Esophagus squamous epithelium (tissue), 5 donors: ENCODE results near the gene RP9. TPM values are rescaled to one million over a fixed set of nuclear protein-coding genes. Genes with fewer than 3 reads are reported as not detected.

Source experiments
- DNase-seq: peaks from one replicate; lab custom pipeline; 2025; lab: John Stamatoyannopoulos, UW
- H3K27ac ChIP-seq, 4 donors: fragments of 200-600 bp; sonication (generic); one replicate each; pipeline ENCODE4 v1.5.1; 2016 to 2019; ENCODE audit warnings: mild to moderate bottlenecking in 1 of 4
- H3K27me3 ChIP-seq, 4 donors: fragments of 200-600 bp; sonication (generic); 1 replicate in 3 of 4; 2 replicates in 1 of 4; pipeline versions ENCODE4 v1.5.1 to v1.6.0; 2017 to 2021; ENCODE audit warnings: antibody characterized with exemption in 1 of 4
- H3K36me3 ChIP-seq, 3 donors: fragments of 200-600 bp; sonication (generic); one replicate each; pipeline ENCODE4 v1.5.1; 2016 to 2019
- H3K4me1 ChIP-seq, 3 donors: fragments of 200-600 bp; sonication (generic); one replicate each; pipeline ENCODE4 v1.5.1; 2017 to 2019
- H3K4me3 ChIP-seq, 4 donors: fragments of 200-600 bp; sonication (generic); 1 replicate in 3 of 4; 2 replicates in 1 of 4; pipeline ENCODE4 v1.5.1; 2016 to 2019; ENCODE audit warnings: mild to moderate bottlenecking in 2 of 4, moderate library complexity in 1 of 4
- H3K9me3 ChIP-seq, 3 donors: fragments of 200-600 bp; sonication (generic); one replicate each; pipeline ENCODE4 v1.5.1; 2016 to 2019
- POLR2A ChIP-seq, 4 donors: fragments of 450-650 bp; IDR thresholded peaks; one replicate each; pipeline ENCODE4 v1.6.1; 2017; ENCODE audit warnings: antibody characterized with exemption in 4 of 4, mild to moderate bottlenecking in 4 of 4, moderate library complexity in 3 of 4
- WGBS, 2 donors: methylation state at CpG; one replicate each; pipeline ENCODE4 v1.1.5; 2018; 5-methylcytosine and 5-hydroxymethylcytosine counted together
- intact Hi-C: fragments of 100-400 bp; cut with DNase I; formaldehyde crosslinking; loops from one replicate; pipeline ENCODE4 v1.15.0; 2022
- total RNA-seq, 4 donors: library from RNA; depleted of rRNA; stranded (reverse); fragments of >200 nt; gene quantifications; one replicate each; pipeline ENCODE4 v1.1.0, GENCODE V29; 2016
- TF ChIP-seq, protein P1 (sequence below), 6 experiments: fragments of 450-650 bp in 4 of 6; fragments of 200-600 bp in 2 of 6; sonication (generic) in 2 of 6; IDR thresholded peaks; one replicate each; pipeline ENCODE4 v1.5.1; 2016 to 2019; ENCODE audit warnings: antibody characterized with exemption in 6 of 6, mild to moderate bottlenecking in 4 of 6, moderate library complexity in 4 of 6
- donor health status: DM: yes; HTN: yes; CAD: no.

The RP9 gene, protein sequence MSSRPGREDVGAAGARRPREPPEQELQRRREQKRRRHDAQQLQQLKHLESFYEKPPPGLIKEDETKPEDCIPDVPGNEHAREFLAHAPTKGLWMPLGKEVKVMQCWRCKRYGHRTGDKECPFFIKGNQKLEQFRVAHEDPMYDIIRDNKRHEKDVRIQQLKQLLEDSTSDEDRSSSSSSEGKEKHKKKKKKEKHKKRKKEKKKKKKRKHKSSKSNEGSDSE
- 1 to 10 TPM; 1.5 to 5.9 (median 4.4) TPM for total RNA-seq

DNA sequence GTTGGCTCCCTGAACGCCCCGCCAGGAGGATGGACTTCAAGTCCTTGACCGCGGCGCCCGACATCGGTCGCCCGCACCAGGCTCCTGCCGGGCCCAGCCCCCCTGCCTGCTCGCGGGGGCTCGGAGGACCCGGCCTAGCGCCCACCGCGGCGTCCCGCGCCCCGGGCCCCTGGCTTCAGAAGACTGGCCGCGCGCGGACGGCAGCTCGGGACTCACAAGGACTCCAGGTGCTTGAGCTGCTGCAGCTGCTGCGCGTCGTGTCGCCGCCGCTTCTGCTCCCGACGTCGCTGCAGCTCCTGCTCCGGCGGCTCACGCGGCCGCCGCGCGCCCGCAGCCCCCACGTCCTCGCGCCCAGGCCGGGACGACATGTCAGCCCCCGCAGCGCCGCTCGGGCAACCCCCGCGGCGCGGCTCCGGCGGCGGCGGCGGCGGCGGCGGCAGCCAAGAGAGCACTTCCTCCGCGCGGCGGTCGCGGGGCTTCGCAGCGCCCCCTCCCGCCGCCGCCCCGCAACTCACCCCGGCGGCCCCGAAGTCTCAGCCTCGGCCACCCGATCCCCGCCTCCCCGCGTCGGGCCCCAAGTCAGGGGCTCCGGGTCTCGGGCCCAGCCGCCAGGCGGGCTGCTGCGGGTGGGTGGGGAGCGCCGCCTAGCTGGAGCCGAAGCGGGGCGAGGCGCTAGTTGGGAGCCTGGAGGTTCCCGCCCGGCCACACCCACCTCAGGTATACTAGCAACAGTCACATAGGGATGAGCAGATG, at the start of gene RP9:
RP9 (minus strand) TSS at position 400 of the 753 bp plus-strand sequence; CDS start at position 368, 32 bp downstream.
- DNase-seq, result no peak
- Histone ChIP-seq H3K27ac (peak within 1 kb of the TSS; percentile 73 to 88 (median 82)), H3K36me3 (no peaks in the 10 kb centered on the region), H3K4me1 (peaks cover 17 to 45% (median 24%) of the 10 kb centered on the region in 3 donors), H3K9me3 (no peaks in the 10 kb centered on the region), H3K4me3 (peak within 1 kb of the TSS; percentile 70 to 98 (median 96)), H3K27me3 (no peaks in the 10 kb centered on the region)
- peak in 2 of 4 donors; percentile 14 to 18 for TF ChIP-seq POLR2A (IDR thresholded peaks at IDR 0.05)
- TF ChIP-seq, protein P1, sequence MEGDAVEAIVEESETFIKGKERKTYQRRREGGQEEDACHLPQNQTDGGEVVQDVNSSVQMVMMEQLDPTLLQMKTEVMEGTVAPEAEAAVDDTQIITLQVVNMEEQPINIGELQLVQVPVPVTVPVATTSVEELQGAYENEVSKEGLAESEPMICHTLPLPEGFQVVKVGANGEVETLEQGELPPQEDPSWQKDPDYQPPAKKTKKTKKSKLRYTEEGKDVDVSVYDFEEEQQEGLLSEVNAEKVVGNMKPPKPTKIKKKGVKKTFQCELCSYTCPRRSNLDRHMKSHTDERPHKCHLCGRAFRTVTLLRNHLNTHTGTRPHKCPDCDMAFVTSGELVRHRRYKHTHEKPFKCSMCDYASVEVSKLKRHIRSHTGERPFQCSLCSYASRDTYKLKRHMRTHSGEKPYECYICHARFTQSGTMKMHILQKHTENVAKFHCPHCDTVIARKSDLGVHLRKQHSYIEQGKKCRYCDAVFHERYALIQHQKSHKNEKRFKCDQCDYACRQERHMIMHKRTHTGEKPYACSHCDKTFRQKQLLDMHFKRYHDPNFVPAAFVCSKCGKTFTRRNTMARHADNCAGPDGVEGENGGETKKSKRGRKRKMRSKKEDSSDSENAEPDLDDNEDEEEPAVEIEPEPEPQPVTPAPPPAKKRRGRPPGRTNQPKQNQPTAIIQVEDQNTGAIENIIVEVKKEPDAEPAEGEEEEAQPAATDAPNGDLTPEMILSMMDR (IDR thresholded peaks at IDR 0.05), result peak; percentile 47 to 73 (median 68)
- WGBS, 2 donors, result 0% methylated on average over 6 to 7 of the region's 100 CpGs
- intact Hi-C loops, result no loop called here

GRCh38 chr7:33157781-33158180, 48.6 kb upstream of the RP9 start:
- Histone ChIP-seq H3K4me3 (no peak overlapping the region), H3K27ac (no peak overlapping the region), H3K9me3 (no peaks in the 10 kb centered on the region), H3K36me3 (peaks cover 0 to 17% (median 0%) of the 10 kb centered on the region in 3 donors), H3K27me3 (no peaks in the 10 kb centered on the region), H3K4me1 (no peaks in the 10 kb centered on the region)
- DNase-seq, result no peak
- intact Hi-C loops, result no loop called here
- WGBS, 2 donors, result 47 to 93% methylated on average over 2 of the region's 2 CpGs
- TF ChIP-seq, protein P1 (IDR thresholded peaks at IDR 0.05), result no peak
- TF ChIP-seq POLR2A (IDR thresholded peaks at IDR 0.05), result no peak

GRCh38 chr7:33157311-33157710, 48.1 kb upstream of the RP9 start:
- intact Hi-C loops, result no loop called here
- Histone ChIP-seq H3K36me3 (peaks cover 0 to 17% (median 0%) of the 10 kb centered on the region in 3 donors), H3K4me3 (no peak overlapping the region), H3K27ac (no peak overlapping the region), H3K9me3 (no peaks in the 10 kb centered on the region), H3K4me1 (no peaks in the 10 kb centered on the region), H3K27me3 (no peaks in the 10 kb centered on the region)
- TF ChIP-seq, protein P1 (IDR thresholded peaks at IDR 0.05), result no peak
- no peak for TF ChIP-seq POLR2A (IDR thresholded peaks at IDR 0.05)
- DNase-seq, result no peak
- 20 to 26% methylated on average over 1 of the region's 1 CpG for WGBS, 2 donors

DNA sequence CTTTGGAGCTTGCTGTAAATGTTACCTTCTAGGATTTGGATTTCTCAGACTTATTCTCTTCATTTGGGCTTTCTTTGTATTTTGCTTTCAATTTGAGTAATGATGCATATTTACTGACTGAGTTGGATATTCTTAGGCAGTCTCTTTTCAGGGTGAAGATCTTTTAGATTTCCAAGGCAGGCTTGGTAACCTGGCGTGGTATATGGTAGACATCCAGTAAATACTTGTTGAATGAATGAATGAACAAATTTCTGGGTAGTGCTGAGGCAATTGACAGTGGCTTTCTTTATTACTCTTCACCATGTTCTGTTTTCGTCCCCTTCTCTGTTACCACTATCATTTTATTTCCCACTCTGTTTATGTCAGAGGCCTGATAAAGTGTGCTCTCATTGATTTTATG, 47.2 kb upstream of the RP9 start:
- peaks cover 0 to 16% (median 0%) of the 10 kb centered on the region in 3 donors for H3K36me3 ChIP-seq
- 85 to 93% methylated on average over 2 of the region's 2 CpGs for WGBS, 2 donors
- H3K4me3 ChIP-seq, result no peak overlapping the region
- no peak for DNase-seq
- H3K4me1 ChIP-seq, result no peaks in the 10 kb centered on the region
- intact Hi-C loops, result no loop called here
- H3K9me3 ChIP-seq, result no peaks in the 10 kb centered on the region
- no peak for TF ChIP-seq POLR2A (IDR thresholded peaks at IDR 0.05)
- TF ChIP-seq, protein P1 (IDR thresholded peaks at IDR 0.05), result no peak
- no peak overlapping the region for H3K27ac ChIP-seq
- no peaks in the 10 kb centered on the region for H3K27me3 ChIP-seq

DNA sequence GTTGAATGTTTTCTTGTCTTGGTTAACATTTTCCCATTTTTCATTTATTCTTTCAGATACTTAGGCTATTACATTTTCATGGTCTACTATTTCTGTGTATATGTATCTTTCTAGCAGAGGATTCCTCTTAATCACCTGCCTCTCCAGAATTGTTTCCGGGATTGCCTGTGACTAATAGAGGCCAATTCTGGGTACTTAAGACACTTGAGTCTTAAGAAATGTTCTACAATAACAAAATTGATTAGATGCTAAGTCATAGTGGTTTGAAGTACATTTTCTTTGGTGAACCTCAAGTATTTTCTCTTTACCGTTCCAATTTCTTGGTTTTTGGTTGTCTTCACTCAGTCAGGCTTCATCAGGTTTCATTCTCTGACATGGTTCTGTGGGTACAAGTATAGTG, 46.6 kb upstream of the RP9 start:
- WGBS, 2 donors, result 68 to 91% methylated on average over 2 of the region's 2 CpGs
- intact Hi-C loops, result no loop called here
- no peak for DNase-seq

More for the DNA sequence above, 46.6 kb upstream of the RP9 start:
- TF ChIP-seq, protein P1 (IDR thresholded peaks at IDR 0.05), result no peak
- no peak for TF ChIP-seq POLR2A (IDR thresholded peaks at IDR 0.05)
- H3K4me1 ChIP-seq, result no peaks in the 10 kb centered on the region
- peaks cover 0 to 12% (median 0%) of the 10 kb centered on the region in 3 donors for H3K36me3 ChIP-seq
- no peaks in the 10 kb centered on the region for H3K9me3 ChIP-seq
- no peaks in the 10 kb centered on the region for H3K27me3 ChIP-seq
- H3K4me3 ChIP-seq, result no peak overlapping the region
- H3K27ac ChIP-seq, result no peak overlapping the region
